Measurements from ENCODE around the gene ABHD12B. TPM values are rescaled to one million over a fixed set of nuclear protein-coding genes. Genes with fewer than 3 reads are reported as not detected.
A peak's percentile ranks its signal among the peaks of the same experiment; 100 is the strongest.

Gene ABHD12B
- total RNA-seq, 4 donors from 2014 or later = 0.32 to 7.9 (median 2.5) TPM; not detected in 1

GRCh38 chr14:50926851-50927386 is 55.1 kb downstream of the ABHD12B start:
- in situ Hi-C loops (cut with MboI; ENCODE audit: low pct_ligation_motif_present in 1 of 4, low pct_unique_long_range_greater_than_20kb in 1 of 4, low sequenced_read_pairs in 3 of 4) (no loop called here), intact Hi-C loops (cut with DNase I; ENCODE audit: low total_unique reads) (no loop called here)
- Histone ChIP-seq H3K4me3 (no peak overlapping the region), H3K4me1 (no peaks in the 10 kb centered on the region), H3K9me3 (no peaks in the 10 kb centered on the region), H3K27me3 (no peaks in the 10 kb centered on the region), H3K36me3 (no peaks in the 10 kb centered on the region), H3K27ac (no peak overlapping the region)
- TF ChIP-seq CTCF (IDR thresholded peaks at IDR 0.05) = no peak
- no peak for TF ChIP-seq POLR2AphosphoS5 (IDR thresholded peaks at IDR 0.05)
- no peak for TF ChIP-seq POLR2A (IDR thresholded peaks at IDR 0.05)
- TF ChIP-seq EP300 (IDR thresholded peaks at IDR 0.05; ENCODE audit: low read depth) = no peak
- DNase-seq = no peak
- 90 to 100% methylated on average over 2 to 3 of the region's 3 CpGs for WGBS, 2 donors (ENCODE audit: low coverage in 1 of 2)

- 87 to 100% methylated on average over 1 to 6 of the region's 6 CpGs for WGBS, 2 donors (ENCODE audit: low coverage in 1 of 2)
- Histone ChIP-seq H3K4me3 (no peak overlapping the region), H3K27me3 (no peaks in the 10 kb centered on the region), H3K9me3 (no peaks in the 10 kb centered on the region), H3K4me1 (no peaks in the 10 kb centered on the region), H3K36me3 (no peaks in the 10 kb centered on the region), H3K27ac (peak overlapping the region in 1 of 4 donors; percentile 2)
- no peak for TF ChIP-seq POLR2A (IDR thresholded peaks at IDR 0.05)
- TF ChIP-seq EP300 (IDR thresholded peaks at IDR 0.05; ENCODE audit: low read depth) = no peak
- no peak for TF ChIP-seq POLR2AphosphoS5 (IDR thresholded peaks at IDR 0.05)
- no peak for TF ChIP-seq CTCF (IDR thresholded peaks at IDR 0.05)
- intact Hi-C loops (cut with DNase I; ENCODE audit: low total_unique reads) (no loop called here), in situ Hi-C loops (cut with MboI; ENCODE audit: low pct_ligation_motif_present in 1 of 4, low pct_unique_long_range_greater_than_20kb in 1 of 4, low sequenced_read_pairs in 3 of 4) (no loop called here)
- no peak for DNase-seq
These were observed 56.3 kb downstream of the ABHD12B start for GRCh38 chr14:50928002-50928635.

GRCh38 chr14:50929506-50929905 is 57.7 kb downstream of the ABHD12B start:
- H3K4me3 ChIP-seq = no peak overlapping the region
- H3K36me3 ChIP-seq = no peaks in the 10 kb centered on the region
- intact Hi-C loops (cut with DNase I; ENCODE audit: low total_unique reads) = no loop called here
- TF ChIP-seq POLR2AphosphoS5 (IDR thresholded peaks at IDR 0.05) (no peak), CTCF (IDR thresholded peaks at IDR 0.05) (no peak), EP300 (IDR thresholded peaks at IDR 0.05; ENCODE audit: low read depth) (no peak), POLR2A (IDR thresholded peaks at IDR 0.05) (no peak)
- H3K27ac ChIP-seq = no peak overlapping the region
- no peaks in the 10 kb centered on the region for H3K4me1 ChIP-seq
- DNase-seq = no peak
- WGBS, 2 donors (ENCODE audit: low coverage in 1 of 2) = 60 to 80% methylated on average over 2 of the region's 2 CpGs
- no peaks in the 10 kb centered on the region for H3K27me3 ChIP-seq
- in situ Hi-C loops (cut with MboI; ENCODE audit: low pct_ligation_motif_present in 1 of 4, low pct_unique_long_range_greater_than_20kb in 1 of 4, low sequenced_read_pairs in 3 of 4) = no loop called here
- H3K9me3 ChIP-seq = no peaks in the 10 kb centered on the region

- TF ChIP-seq POLR2A (IDR thresholded peaks at IDR 0.05) (no peak), EP300 (IDR thresholded peaks at IDR 0.05; ENCODE audit: low read depth) (no peak), CTCF (IDR thresholded peaks at IDR 0.05) (no peak)
- WGBS, 2 donors (ENCODE audit: low coverage in 1 of 2) = 89 to 90% methylated on average over 3 of the region's 3 CpGs
- intact Hi-C loops (cut with DNase I; ENCODE audit: low total_unique reads) = no loop called here
- Histone ChIP-seq H3K27ac (no peak overlapping the region), H3K4me1 (no peaks in the 10 kb centered on the region), H3K4me3 (no peak overlapping the region), H3K27me3 (no peaks in the 10 kb centered on the region), H3K36me3 (no peaks in the 10 kb centered on the region), H3K9me3 (no peaks in the 10 kb centered on the region)
- in situ Hi-C loops (cut with MboI; ENCODE audit: low pct_ligation_motif_present in 1 of 4, low pct_unique_long_range_greater_than_20kb in 1 of 4, low sequenced_read_pairs in 3 of 4) = no loop called here
- DNase-seq = no peak
These were observed 59.7 kb downstream of the ABHD12B start for GRCh38 chr14:50931559-50931958.
